ENCODE measurements around the gene ZNF595.
"Not testable (repeated sequence)": the region's sequence is repeated elsewhere in the genome, so short reads cannot be mapped to it uniquely, and the experiment has no call there.

Gene ZNF595

GRCh38 chr4:52804-53479, at the start of gene ZNF595:
TSS of gene ZNF595 (plus strand) at chr4:53321. CDS start at chr4:53489, 168 bp downstream.
- DNase-seq, result not testable (repeated sequence)

GRCh38 chr4:9937-10870, 42.9 kb upstream of the ZNF595 start:
- not testable (repeated sequence) for DNase-seq

- DNase-seq, result not testable (repeated sequence)
These were observed 41.9 kb upstream of the ZNF595 start for GRCh38 chr4:11095-11815.

GRCh38 chr4:11816-12417, 41.2 kb upstream of the ZNF595 start:
- not testable (repeated sequence) for DNase-seq

GRCh38 chr4:18128-18527, 35.0 kb upstream of the ZNF595 start:
- not testable (repeated sequence) for DNase-seq

GRCh38 chr4:18589-18988, 34.5 kb upstream of the ZNF595 start:
- DNase-seq, result not testable (repeated sequence)

- DNase-seq, result not testable (repeated sequence)
These were observed 30.2 kb upstream of the ZNF595 start for GRCh38 chr4:22882-23281.

GRCh38 chr4:24359-24758, 28.8 kb upstream of the ZNF595 start:
- DNase-seq, result not testable (repeated sequence)

GRCh38 chr4:27501-27900, 25.6 kb upstream of the ZNF595 start:
- DNase-seq, result not testable (repeated sequence)

- DNase-seq, result not testable (repeated sequence)
These were observed 24.2 kb upstream of the ZNF595 start for GRCh38 chr4:28767-29542.

GRCh38 chr4:33314-33713, 19.8 kb upstream of the ZNF595 start:
- not testable (repeated sequence) for DNase-seq

- not testable (repeated sequence) for DNase-seq
These were observed 16.3 kb upstream of the ZNF595 start for GRCh38 chr4:36559-37415.

GRCh38 chr4:38202-38601, 14.9 kb upstream of the ZNF595 start:
- DNase-seq, result not testable (repeated sequence)

GRCh38 chr4:43375-43774, 9.7 kb upstream of the ZNF595 start:
- not testable (repeated sequence) for DNase-seq

GRCh38 chr4:51253-51652, 1.9 kb upstream of the ZNF595 start:
- DNase-seq, result not testable (repeated sequence)

GRCh38 chr4:51655-52277, 1.4 kb upstream of the ZNF595 start:
- not testable (repeated sequence) for DNase-seq

GRCh38 chr4:53521-53920, 400 bp downstream of the ZNF595 start:
- not testable (repeated sequence) for DNase-seq

- not testable (repeated sequence) for DNase-seq
These were observed 11.6 kb downstream of the ZNF595 start for GRCh38 chr4:64733-65132.

GRCh38 chr4:71830-72229, 18.7 kb downstream of the ZNF595 start:
- no peak for DNase-seq
